ENCODE measurements around the gene SLC6A2. TPM values are rescaled to one million over a fixed set of nuclear protein-coding genes. Genes with fewer than 3 reads are reported as not detected.

Gene SLC6A2
- total RNA-seq, 4 donors from 2014 or later, result 18.4 to 30.2 (median 23.0) TPM

DNA sequence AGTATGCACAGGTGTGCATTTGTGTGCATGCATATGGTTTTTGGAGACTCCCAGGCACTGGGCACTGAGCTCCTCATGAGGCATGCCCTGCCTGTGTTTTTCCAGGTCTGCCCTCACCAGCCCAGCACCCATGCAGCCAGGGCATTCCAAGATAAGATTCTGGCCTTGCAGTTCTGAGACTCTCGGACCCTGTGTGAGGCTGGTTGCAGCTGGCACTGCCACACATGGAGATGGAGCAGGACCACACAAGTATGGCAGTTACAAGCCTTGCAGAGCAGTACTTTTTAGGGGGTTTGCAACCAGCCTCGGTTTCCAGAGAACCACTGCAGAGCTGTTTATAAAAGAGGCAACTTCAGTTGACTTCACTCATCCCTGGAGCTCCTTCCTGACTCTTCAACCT lies 10.2 kb downstream of the SLC6A2 start:
- H3K4me1 ChIP-seq, result peaks cover 54% of the 10 kb centered on the region
- H3K27ac ChIP-seq, result no peak overlapping the region
- peak in 1 of 2 donors; percentile 56 for DNase-seq (ENCODE audit: low spot score in 2 of 2)
- H3K9me3 ChIP-seq, result no peaks in the 10 kb centered on the region
- TF ChIP-seq POLR2A (IDR thresholded peaks at IDR 0.05) (no peak), EP300 (IDR thresholded peaks at IDR 0.05) (no peak), POLR2AphosphoS5 (IDR thresholded peaks at IDR 0.05) (no peak)
- TF ChIP-seq, protein P1, sequence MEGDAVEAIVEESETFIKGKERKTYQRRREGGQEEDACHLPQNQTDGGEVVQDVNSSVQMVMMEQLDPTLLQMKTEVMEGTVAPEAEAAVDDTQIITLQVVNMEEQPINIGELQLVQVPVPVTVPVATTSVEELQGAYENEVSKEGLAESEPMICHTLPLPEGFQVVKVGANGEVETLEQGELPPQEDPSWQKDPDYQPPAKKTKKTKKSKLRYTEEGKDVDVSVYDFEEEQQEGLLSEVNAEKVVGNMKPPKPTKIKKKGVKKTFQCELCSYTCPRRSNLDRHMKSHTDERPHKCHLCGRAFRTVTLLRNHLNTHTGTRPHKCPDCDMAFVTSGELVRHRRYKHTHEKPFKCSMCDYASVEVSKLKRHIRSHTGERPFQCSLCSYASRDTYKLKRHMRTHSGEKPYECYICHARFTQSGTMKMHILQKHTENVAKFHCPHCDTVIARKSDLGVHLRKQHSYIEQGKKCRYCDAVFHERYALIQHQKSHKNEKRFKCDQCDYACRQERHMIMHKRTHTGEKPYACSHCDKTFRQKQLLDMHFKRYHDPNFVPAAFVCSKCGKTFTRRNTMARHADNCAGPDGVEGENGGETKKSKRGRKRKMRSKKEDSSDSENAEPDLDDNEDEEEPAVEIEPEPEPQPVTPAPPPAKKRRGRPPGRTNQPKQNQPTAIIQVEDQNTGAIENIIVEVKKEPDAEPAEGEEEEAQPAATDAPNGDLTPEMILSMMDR (IDR thresholded peaks at IDR 0.05), result no peak
- no peaks in the 10 kb centered on the region for H3K36me3 ChIP-seq
- WGBS, result 96% methylated on average over 2 of the region's 2 CpGs
- H3K4me3 ChIP-seq, result no peak overlapping the region
- H3K27me3 ChIP-seq, result no peaks in the 10 kb centered on the region

DNA sequence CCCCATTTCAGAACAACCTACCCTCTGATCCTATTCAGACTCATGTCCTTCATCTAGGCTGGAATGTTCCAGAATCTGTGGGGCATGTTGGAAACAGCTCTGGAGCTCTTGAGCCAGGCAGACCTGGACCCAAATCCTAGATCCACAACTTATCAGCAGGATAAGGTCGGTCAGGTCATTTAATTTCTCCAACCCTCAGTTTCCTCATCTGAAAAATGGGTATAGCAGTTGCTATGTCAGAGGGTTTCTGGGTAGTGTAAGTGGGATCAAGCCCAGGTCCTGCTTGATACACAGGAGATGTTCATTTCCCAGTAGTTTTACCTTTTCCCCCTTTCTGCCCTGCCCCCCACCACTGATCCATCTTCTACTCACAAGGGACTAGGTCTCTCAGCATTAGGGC lies 12.0 kb downstream of the SLC6A2 start:
- peak in 1 of 2 donors; percentile 18 for DNase-seq (ENCODE audit: low spot score in 2 of 2)
- Histone ChIP-seq H3K4me3 (no peak overlapping the region), H3K36me3 (no peaks in the 10 kb centered on the region), H3K27ac (no peak overlapping the region), H3K9me3 (no peaks in the 10 kb centered on the region), H3K4me1 (peaks cover 41% of the 10 kb centered on the region), H3K27me3 (no peaks in the 10 kb centered on the region)
- TF ChIP-seq EP300 (IDR thresholded peaks at IDR 0.05), result no peak
- TF ChIP-seq POLR2A (IDR thresholded peaks at IDR 0.05), result no peak
- TF ChIP-seq POLR2AphosphoS5 (IDR thresholded peaks at IDR 0.05), result no peak
- TF ChIP-seq, protein P1 (IDR thresholded peaks at IDR 0.05), result no peak
- 100% methylated on average over 1 of the region's 1 CpG for whole genome bisulfite sequencing

DNA sequence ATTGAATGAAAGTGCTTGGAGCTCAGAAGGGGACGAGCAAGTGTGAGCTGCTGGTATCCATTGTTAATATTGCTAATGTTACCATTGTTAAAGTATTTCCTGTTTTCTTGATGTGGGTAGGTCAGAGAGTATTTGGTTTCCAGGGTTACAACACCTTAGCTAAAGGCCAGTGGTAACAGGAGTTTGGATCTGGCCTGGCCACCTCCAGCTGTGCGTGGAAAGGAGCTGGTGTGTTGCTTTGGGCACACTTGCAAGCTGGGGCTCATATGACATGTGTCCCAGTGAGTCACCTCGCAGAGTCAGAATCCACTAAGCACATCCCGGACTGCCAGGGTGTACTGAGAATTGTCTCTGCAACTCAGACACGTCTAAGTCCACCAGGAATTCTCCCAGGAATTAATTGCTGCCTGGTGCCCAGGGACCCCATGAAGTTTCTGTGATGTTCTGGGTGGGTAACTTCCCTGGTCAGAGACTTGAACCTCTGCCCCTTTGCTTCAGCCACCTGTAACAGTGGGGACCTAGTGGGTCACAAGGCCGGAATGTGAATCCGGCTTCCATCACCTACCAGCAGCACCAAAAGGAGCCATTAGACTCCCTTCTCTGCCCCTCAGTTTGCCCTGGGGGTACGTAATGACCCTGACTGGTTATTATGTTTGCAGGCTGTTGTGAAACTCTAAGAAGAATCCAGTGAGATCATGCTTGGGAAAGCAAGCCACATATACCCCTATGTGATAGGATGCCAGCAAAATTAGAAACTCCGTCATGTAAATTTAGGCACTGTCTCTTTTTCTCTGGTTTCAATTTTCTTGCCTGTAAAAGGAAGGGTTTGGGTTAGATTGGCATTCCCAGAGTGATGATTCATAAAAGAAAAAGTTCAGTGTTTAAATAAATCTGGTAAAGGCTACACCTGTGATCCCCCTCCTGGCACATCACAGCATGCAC lies 12.8 kb downstream of the SLC6A2 start:
- no peak overlapping the region for H3K4me3 ChIP-seq
- no peaks in the 10 kb centered on the region for H3K27me3 ChIP-seq
- H3K36me3 ChIP-seq, result no peaks in the 10 kb centered on the region
- H3K9me3 ChIP-seq, result no peaks in the 10 kb centered on the region
- whole genome bisulfite sequencing, result 46% methylated on average over 9 of the region's 9 CpGs
- H3K27ac ChIP-seq, result no peak overlapping the region
- DNase-seq (ENCODE audit: low spot score in 2 of 2), result peak; percentile 76 to 82
- TF ChIP-seq, protein P1 (IDR thresholded peaks at IDR 0.05), result no peak
- TF ChIP-seq EP300 (IDR thresholded peaks at IDR 0.05) (no peak), POLR2AphosphoS5 (IDR thresholded peaks at IDR 0.05) (no peak), POLR2A (IDR thresholded peaks at IDR 0.05) (no peak)
- peaks cover 38% of the 10 kb centered on the region for H3K4me1 ChIP-seq

GRCh38 chr16:55671206-55671973 lies 15.6 kb downstream of the SLC6A2 start:
- H3K4me3 ChIP-seq, result no peak overlapping the region
- no peaks in the 10 kb centered on the region for H3K27me3 ChIP-seq
- DNase-seq (ENCODE audit: low spot score in 2 of 2), result peak in 1 of 2 donors; percentile 72
- H3K4me1 ChIP-seq, result peaks cover 26% of the 10 kb centered on the region
- no peaks in the 10 kb centered on the region for H3K9me3 ChIP-seq
- 95% methylated on average over 26 of the region's 26 CpGs for WGBS
- no peak overlapping the region for H3K27ac ChIP-seq
- H3K36me3 ChIP-seq, result no peaks in the 10 kb centered on the region
- TF ChIP-seq POLR2A (IDR thresholded peaks at IDR 0.05), result no peak
- TF ChIP-seq, protein P1 (IDR thresholded peaks at IDR 0.05), result no peak

DNA sequence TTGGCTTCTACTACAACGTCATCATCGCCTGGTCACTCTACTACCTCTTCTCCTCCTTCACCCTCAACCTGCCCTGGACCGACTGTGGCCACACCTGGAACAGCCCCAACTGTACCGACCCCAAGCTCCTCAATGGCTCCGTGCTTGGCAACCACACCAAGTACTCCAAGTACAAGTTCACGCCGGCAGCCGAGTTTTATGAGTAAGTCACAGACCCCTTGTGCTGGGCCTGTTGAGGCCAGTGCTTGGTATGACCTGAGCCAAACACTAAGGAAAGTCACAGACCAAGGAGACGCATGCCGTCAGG lies 16.1 kb downstream of the SLC6A2 start:
- no peak for DNase-seq (ENCODE audit: low spot score in 2 of 2)
- no peaks in the 10 kb centered on the region for H3K27me3 ChIP-seq
- no peak overlapping the region for H3K27ac ChIP-seq
- peaks cover 26% of the 10 kb centered on the region for H3K4me1 ChIP-seq
- H3K36me3 ChIP-seq, result no peaks in the 10 kb centered on the region
- no peaks in the 10 kb centered on the region for H3K9me3 ChIP-seq
- WGBS, result 93% methylated on average over 10 of the region's 10 CpGs
- H3K4me3 ChIP-seq, result no peak overlapping the region
- TF ChIP-seq, protein P1 (IDR thresholded peaks at IDR 0.05), result no peak
- TF ChIP-seq EP300 (IDR thresholded peaks at IDR 0.05) (no peak), POLR2AphosphoS5 (IDR thresholded peaks at IDR 0.05) (no peak), POLR2A (IDR thresholded peaks at IDR 0.05) (no peak)

All from suprapubic skin (tissue), 4 donors.